Stimulated activated CD4-positive, alpha-beta T cell treated with anti-CD3 and anti-CD28 coated beads, Interleukin-12 subunit alpha, Interleukin-12 subunit beta, amount 100 ng/mL, for 24 hours (primary cell): ENCODE measurements around the gene SLC24A4.

Experiments used
- DNase-seq, 2 experiments: peaks; one replicate each; pipeline ENCODE4 v3.0.0-alpha.2; 2020; ENCODE audit warnings: low read depth in 2 of 2

The SLC24A4 gene

DNA sequence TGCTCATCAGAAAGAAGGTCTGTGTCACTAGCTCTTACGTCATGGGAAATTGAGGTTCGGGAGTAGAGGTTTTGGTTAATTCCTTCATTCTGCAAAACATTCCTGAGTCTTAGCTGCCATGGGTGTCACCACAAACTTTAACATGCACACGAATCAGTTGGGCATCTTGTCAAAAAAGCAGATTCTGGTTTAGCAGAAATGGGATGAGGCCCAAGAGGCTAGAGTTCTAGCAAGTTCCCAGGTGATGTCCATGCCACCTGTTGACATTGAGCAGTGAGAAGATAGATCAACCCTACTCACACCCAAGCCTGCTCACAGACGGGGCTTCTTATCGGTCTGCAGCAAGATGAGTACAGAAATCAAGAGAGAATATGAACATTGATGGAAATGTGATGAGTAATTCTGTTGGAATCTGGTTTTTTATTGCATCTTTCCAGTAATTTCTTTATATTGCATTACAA is 179.0 kb downstream of the SLC24A4 start:
- DNase-seq, result no peak

DNA sequence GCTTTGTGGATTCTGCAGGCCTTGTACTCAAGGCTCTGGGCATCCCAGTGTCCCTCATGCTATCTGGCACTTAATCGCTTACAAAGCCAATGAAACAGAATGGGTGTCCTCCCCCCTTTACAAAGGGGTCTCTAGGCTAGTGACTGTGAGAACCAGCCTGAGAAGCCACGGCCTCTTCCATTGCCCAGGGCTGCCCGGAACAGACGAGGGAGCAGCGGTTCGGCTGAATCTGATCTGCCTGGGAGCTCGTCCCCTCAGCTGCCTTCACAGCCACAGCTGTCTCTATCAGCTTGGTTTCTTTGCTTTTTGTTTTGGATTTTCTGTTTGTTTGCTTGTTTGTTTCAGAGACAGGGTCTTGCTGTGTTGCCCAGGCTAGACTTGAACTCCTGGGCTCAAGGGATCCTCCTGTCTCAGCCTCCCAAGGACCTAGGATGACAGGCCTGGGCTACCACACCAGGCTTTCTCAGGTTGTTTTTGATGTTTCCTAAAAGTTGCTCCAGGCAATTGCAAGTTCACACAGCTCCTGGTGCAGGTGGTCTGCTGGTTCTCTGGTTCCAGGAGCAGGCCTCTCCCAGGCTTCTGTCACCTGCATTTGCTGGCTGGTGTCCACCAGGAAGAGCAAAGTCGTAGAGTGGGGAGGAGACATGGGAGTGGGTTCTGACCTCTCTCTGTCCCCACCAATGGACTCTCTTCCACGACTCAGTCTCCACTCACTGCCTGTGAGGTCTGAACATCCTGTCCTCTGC is 179.7 kb downstream of the SLC24A4 start:
- DNase-seq, result no peak

- DNase-seq, result no peak
Measured at GRCh38 chr14:92503756-92504491, 181.0 kb downstream of the SLC24A4 start.

GRCh38 chr14:92505826-92506225 is 182.9 kb downstream of the SLC24A4 start:
- DNase-seq, result no peak

GRCh38 chr14:92506231-92506630 is 183.3 kb downstream of the SLC24A4 start:
- DNase-seq, result no peak

- no peak for DNase-seq
Measured at GRCh38 chr14:92507174-92507768, 184.3 kb downstream of the SLC24A4 start.

GRCh38 chr14:92510972-92511371 is 188.0 kb downstream of the SLC24A4 start:
- DNase-seq, result no peak

DNA sequence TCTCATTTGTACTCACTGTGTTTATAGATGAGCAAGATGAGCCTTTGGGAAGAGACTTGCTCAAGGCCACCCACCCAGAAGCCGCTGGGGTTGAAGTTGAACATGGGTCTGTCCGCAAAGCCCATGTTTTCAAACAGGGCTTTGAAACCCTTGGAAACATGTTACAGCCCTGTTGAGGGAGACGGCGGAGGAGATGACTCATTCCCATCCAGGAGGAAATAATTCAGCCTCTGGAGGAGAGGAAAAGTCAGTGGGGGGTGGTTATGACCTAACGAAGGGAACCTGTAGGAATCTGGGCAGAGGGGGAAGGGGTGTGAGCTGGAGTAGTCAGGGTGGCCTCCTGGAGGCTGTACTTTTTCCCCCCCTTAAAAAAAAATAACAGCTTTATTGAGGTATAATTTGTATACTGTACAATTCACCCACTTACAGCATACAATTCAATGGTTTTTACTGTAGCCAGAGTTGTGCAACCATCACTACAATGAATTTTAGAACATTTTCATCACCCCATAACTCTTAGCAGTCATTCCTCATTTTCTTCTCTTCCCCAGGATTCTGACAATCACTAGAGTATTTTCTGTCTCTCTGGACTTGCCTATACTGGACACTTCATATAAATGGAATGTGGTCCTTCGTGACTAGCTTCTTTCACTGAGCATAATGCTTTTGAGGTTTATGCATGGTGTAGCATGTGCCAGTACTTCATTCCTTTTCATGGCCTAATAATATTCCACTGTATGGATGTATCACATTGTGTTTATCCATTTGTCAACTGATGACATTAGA is 188.7 kb downstream of the SLC24A4 start:
- no peak for DNase-seq

- DNase-seq, result no peak
Measured at GRCh38 chr14:92512807-92513203, 189.8 kb downstream of the SLC24A4 start.

DNA sequence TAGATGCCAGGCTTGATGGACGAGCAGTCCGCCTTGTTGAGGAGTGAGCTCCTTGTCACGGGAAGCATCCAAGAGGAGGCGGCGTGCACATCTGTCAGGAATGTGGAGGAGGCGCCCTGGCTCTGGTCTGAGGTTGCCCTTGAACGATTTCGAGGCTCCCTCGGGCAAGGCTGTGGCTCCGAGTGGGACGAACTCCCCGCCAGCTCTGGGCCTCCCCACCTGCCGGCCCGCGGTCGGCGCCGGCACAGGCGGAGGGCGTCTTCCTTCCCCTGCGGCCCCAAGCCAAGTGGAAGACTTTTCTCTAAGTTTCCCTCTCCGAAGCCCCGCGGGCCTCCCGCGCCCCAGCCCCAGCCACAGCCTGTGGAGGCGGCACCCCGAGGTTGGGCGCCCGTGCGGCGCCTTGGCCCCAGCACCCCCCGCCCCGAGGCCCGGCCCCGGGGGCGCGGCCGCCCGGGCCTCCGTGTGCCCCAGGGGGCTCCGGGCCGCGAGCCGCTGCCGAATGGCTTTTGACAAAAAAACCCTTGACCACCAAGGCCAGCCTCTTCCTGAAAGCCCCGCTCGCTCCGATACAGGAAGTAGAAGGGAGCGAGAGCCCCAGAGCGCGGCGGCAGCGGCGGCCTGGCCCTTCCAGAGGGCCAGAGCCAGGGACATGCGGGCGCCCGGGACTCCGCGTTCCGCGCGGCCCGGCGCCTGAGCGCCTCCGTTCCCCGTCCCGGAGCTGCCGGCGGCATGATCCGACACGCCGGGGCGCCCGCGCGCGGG is 190.4 kb downstream of the SLC24A4 start, which contains the start of gene RIN3:
Gene RIN3 (plus strand): TSS at position 578 of the 762 bp plus-strand sequence. CDS start 152 bp downstream, at position 730.
- DNase-seq, result peak in 1 of 2 experiments; percentile 27

- peak in 1 of 2 experiments; percentile 15 for DNase-seq
Measured at GRCh38 chr14:92513966-92514843, 191.2 kb downstream of the SLC24A4 start.

DNA sequence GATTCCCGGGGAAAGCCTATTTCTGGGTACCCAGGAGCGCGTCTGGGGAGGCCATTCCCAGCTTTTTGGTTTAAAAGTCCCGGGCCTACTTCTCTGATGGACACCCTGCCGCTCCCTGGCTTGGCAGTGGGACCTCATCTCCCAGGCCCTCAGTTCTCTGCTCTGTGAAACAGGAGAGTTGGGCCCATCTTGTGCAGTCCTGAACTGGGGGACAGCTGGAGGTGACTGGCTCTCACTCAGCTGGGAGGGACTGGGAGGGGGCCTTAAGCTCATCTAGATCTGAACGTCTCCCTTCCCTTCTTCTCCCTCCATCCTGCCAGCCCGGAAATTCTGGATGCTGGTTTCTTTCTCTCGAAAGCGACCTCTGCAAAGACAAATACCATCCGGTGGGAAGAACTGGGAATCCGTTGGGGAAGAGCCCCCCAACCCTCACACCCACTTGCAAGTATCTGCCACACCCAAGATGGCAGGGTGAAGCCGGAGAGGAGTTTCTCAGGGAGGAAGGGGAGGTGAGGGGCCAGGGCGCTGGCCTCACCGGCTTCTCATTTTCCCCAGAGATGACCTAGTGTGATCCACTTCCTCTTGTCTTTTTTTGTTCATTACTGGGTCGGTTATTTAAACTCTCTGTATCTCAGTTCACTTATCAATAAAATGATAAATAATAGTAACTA is 192.0 kb downstream of the SLC24A4 start:
- no peak for DNase-seq

DNA sequence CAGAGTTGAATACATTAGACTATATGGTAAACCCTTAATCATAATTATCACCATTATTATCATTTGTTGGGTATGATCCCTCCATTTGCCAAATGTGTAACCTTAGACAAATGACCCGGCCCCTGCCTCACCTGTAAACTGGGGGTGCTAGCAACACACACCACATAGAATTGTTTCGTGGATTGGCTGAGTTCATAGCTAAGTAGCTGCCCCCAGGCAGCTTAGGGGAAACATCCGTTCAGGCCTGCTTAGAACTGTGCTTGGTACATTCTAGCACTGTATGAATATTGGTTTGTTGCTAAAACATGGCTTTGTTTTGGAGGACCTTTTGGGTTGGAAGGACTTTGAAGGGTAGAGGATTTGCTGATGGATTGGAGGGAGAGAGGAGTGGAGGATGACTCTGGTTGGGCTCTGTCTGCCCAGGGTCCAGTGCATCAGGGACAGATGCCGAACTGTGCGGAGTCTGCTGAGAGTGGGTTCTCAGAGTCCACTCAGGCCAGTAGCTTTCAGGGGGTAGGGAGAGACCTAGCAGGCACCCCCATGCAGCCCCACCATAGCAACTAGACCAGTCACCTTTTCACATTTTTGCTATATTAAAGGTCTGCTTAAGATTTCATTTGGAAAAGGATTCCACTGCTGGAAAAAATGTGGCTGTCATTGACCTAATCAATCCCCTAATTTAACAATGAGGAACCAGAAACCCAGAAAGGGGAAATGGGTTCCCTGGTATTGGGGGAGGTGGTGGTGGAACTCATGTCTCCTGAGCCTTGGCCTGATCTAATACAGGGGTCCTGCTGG is 192.8 kb downstream of the SLC24A4 start:
- DNase-seq, result no peak

DNA sequence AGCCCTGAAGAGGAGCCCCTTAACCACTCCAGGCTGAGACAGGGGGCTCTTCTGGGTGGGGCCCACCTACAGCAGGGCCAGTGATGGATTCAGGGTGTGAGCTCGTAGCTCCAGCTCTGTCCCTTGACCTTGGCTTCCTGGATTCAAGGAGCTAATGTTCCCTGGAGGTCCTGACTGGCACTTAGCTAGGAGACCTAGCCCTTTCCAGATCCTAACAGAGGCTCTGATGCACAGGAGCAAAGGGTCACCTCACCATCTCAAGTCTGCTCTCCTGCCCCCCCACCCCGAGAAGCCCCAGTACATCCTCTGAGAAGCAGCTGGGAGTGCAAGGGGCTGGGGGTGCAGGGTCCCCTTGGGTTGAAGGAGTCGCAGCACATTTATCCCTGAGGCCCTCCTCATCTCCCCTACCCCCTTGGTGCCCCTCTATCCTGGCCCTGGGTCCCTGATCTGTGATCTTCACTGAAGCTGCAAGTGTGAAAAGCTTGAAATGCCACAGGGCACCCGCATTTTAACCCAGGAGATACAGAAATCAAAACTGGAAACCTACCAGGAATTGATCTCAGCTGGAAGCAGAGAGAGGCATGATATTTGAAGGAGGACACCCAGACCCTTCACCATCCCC is 193.5 kb downstream of the SLC24A4 start:
- DNase-seq, result no peak

- DNase-seq, result no peak
Measured at GRCh38 chr14:92516966-92517506, 194.1 kb downstream of the SLC24A4 start.

DNA sequence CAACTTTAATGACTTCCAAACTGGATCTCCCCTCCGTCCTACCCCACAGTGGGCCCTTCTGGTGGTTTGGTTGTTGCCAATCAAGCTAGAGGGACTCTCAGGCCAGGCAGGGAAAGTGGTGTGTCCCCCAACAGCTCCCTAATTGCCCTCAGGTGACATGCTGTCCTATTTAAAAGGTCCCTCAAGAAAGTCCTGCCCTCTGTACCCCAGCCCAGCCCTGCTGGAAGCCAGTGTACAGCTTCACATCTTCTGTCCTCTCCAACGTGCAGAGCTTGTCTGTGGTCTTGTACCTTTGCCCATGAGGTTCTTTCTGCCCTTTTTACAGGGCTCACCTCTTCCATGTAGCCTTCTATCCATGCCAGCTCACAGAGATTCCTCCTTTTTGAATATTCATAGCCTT is 194.8 kb downstream of the SLC24A4 start:
- no peak for DNase-seq

- no peak for DNase-seq
Measured at GRCh38 chr14:92519246-92520101, 196.5 kb downstream of the SLC24A4 start.
